Ovary (tissue), 9 donors: ENCODE results near the gene SPDYE2. TPM values are rescaled to one million over a fixed set of nuclear protein-coding genes. Genes with fewer than 3 reads are reported as not detected.
"Not testable (repeated sequence)": the region's sequence is repeated elsewhere in the genome, so short reads cannot be mapped to it uniquely, and the experiment has no call there.

Source experiments
- DNase-seq, 5 donors: peaks; one replicate each; pipeline ENCODE4 v3.0.0-alpha.2; 2019 to 2020
- H3K27ac ChIP-seq, 2 donors: fragments of 200-600 bp; one replicate each; pipeline versions ENCODE4 v1.5.1 to v1.8.0; 2019 to 2022
- H3K27me3 ChIP-seq: fragments of 200-600 bp; one replicate; pipeline ENCODE4 v1.8.0; 2022
- H3K36me3 ChIP-seq: fragments of 200-600 bp; sonication (generic); one replicate; pipeline ENCODE4 v1.5.1; 2019
- H3K4me1 ChIP-seq: one replicate; pipeline ENCODE4 v1.8.1; 2013; ENCODE audit warnings: mild to moderate bottlenecking, moderate library complexity; ENCODE audit not compliant: insufficient read depth
- H3K4me3 ChIP-seq: fragments of 200-600 bp; sonication (generic); one replicate; pipeline ENCODE4 v1.5.1; 2017
- H3K9me3 ChIP-seq, 2 donors: fragments of 200-600 bp in 1 of 2; sonication (generic) in 1 of 2; one replicate each; pipeline versions ENCODE4 v1.5.1 to v1.8.1; 2013 to 2019; ENCODE audit warnings: mild to moderate bottlenecking in 1 of 2, moderate library complexity in 1 of 2
- WGBS, 3 donors: extraction: QIAGEN DNeasy Blood & Tissue Kit in 1 of 3; methylation state at CpG; one replicate each; pipeline versions ENCODE4 v1.1.5 to v1.1.7; 2013 to 2017; 5-methylcytosine and 5-hydroxymethylcytosine counted together
- intact Hi-C, 4 donors: fragments of 100-400 bp; cut with DNase I; formaldehyde crosslinking; loops; one replicate each; pipeline versions ENCODE4 v1.11.0 to v1.15.1; 2022 to 2023
- polyA plus RNA-seq, 2 donors: library from polyadenylated mRNA; stranded (reverse); fragments of 200-250 nt in 1 of 2; fragments of 350-450 nt in 1 of 2; fragmentation: Illumina TruSeq in 1 of 2; extraction: RNeasy Lipid Tissue Mini Kit (QIAGEN cat#74804) in 1 of 2; gene quantifications; one replicate each; pipeline ENCODE4 v1.2.3, GENCODE V29; 2013 to 2014
- total RNA-seq, 7 donors: library from RNA; depleted of rRNA in 2 of 7; stranded (reverse); fragments of >200 nt in 2 of 7; fragmentation: NEBNext Ultra II Directional in 3 of 7; extraction: Animal tissue kit (Norgen Biotek cat#: 25700) in 3 of 7; gene quantifications; one replicate each; pipeline versions ENCODE4 v1.1.0 to v1.2.4, GENCODE V29; 2016 to 2023
- donor health status: DM: no; HTN: no; CAD: no; lungs with moderate emphysema.
- donor health status: DM: no; HTN: no; CAD: no.
- donor health status: Bipolar disorder and iron deficiency.
- donor health status: DM: yes; HTN: yes; CAD: no.
- donor health status: DM: no; HTN: no; CAD: no.
- donor health status: DM: yes; HTN: yes; CAD: no.

SPDYE2 gene
- total and polyA plus RNA-seq, 9 donors = 0.20 to 0.47 (median 0.43) TPM; not detected in 4

GRCh38 chr7:102610441-102610840 is 59.4 kb downstream of the SPDYE2 start:
- WGBS, 3 donors = 63 to 64% methylated on average over 3 to 4 of the region's 7 CpGs; no CpG with 5 or more reads in 1 of the 3 donors
- H3K4me1 ChIP-seq, intact Hi-C loops, H3K4me3 ChIP-seq, H3K36me3 ChIP-seq, H3K27me3 ChIP-seq, H3K27ac ChIP-seq, H3K9me3 ChIP-seq: not testable (repeated sequence)
- peak in 3 of 5 donors; percentile 9 to 57 (median 12) for DNase-seq

- H3K4me3 ChIP-seq, DNase-seq, H3K36me3 ChIP-seq, H3K27ac ChIP-seq, intact Hi-C loops, H3K4me1 ChIP-seq, H3K9me3 ChIP-seq, H3K27me3 ChIP-seq: not testable (repeated sequence)
- WGBS, 3 donors = no CpG with 5 or more reads among the region's 30 CpGs
Measured at GRCh38 chr7:102611013-102611674, 60.1 kb downstream of the SPDYE2 start.

GRCh38 chr7:102611675-102612325 is 60.8 kb downstream of the SPDYE2 start:
- H3K4me1 ChIP-seq, H3K27me3 ChIP-seq, H3K4me3 ChIP-seq, intact Hi-C loops, H3K36me3 ChIP-seq, H3K9me3 ChIP-seq: not testable (repeated sequence)
- WGBS, 3 donors = 0 to 8% (median 2%) methylated on average over 2 to 8 of the region's 10 CpGs
- H3K27ac ChIP-seq = peak overlapping the region in 1 of 2 donors; percentile 61
- peak; percentile 22 to 78 (median 63) for DNase-seq

Other genes starting within 250 kb of the SPDYE2 start
- not detected for gene SPDYE6, start 194.8 kb upstream of the SPDYE2 start, total RNA-seq
- gene SPDYE6, start 194.8 kb upstream of the SPDYE2 start, polyA plus RNA-seq = not detected
- gene PRKRIP1, start 154.9 kb upstream of the SPDYE2 start, total RNA-seq = 10 to 100 TPM; 17.4 to 28.8 (median 23.9) TPM
- gene PRKRIP1, start 154.9 kb upstream of the SPDYE2 start, polyA plus RNA-seq = 10 to 100 TPM; 23.4 to 26.9 TPM
- gene ORAI2, start 117.7 kb upstream of the SPDYE2 start, total RNA-seq = 10 to 100 TPM in 6 of 7 donors, 1 to 10 TPM in 1; 6.4 to 18.9 (median 16.3) TPM
- 10 to 100 TPM in 1 of 2 donors, 1 to 10 TPM in 1; 3.2 to 10.0 TPM for gene ORAI2, start 117.7 kb upstream of the SPDYE2 start, polyA plus RNA-seq
- gene ALKBH4, start 86.4 kb upstream of the SPDYE2 start, total RNA-seq = 10 to 100 TPM in 5 of 7 donors, 1 to 10 TPM in 2; 9.8 to 15.5 (median 12.2) TPM
- 10 to 100 TPM in 1 of 2 donors, 1 to 10 TPM in 1; 6.2 to 11.9 TPM for gene ALKBH4, start 86.4 kb upstream of the SPDYE2 start, polyA plus RNA-seq
- gene LRWD1, start 86.2 kb upstream of the SPDYE2 start, total RNA-seq = 10 to 100 TPM; 10.7 to 26.2 (median 14.6) TPM
- 10 to 100 TPM in 1 of 2 donors, 1 to 10 TPM in 1; 3.4 to 12.6 TPM for gene LRWD1, start 86.2 kb upstream of the SPDYE2 start, polyA plus RNA-seq
- 10 to 100 TPM; 17.7 to 48.0 (median 40.2) TPM for gene POLR2J, start 72.3 kb upstream of the SPDYE2 start, total RNA-seq
- 10 to 100 TPM; 41.9 to 77.1 TPM for gene POLR2J, start 72.3 kb upstream of the SPDYE2 start, polyA plus RNA-seq
- gene RASA4B, start 33.4 kb upstream of the SPDYE2 start, total RNA-seq = 10 to 100 TPM in 4 of 7 donors, 1 to 10 TPM in 3; 5.3 to 36.2 (median 12.6) TPM
- 10 to 100 TPM in 1 of 2 donors, 1 to 10 TPM in 1; 2.1 to 21.1 TPM for gene RASA4B, start 33.4 kb upstream of the SPDYE2 start, polyA plus RNA-seq
- gene UPK3BL2, start 7.5 kb upstream of the SPDYE2 start, total RNA-seq = 10 to 100 TPM in 4 of 7 donors, 1 to 10 TPM in 3; 3.4 to 16.7 (median 12.2) TPM
- gene UPK3BL2, start 7.5 kb upstream of the SPDYE2 start, polyA plus RNA-seq = 1 to 10 TPM in 1 of 2 donors, not detected in 1; 8.5 TPM
- gene POLR2J3, start 21.4 kb downstream of the SPDYE2 start, total RNA-seq = 10 to 100 TPM in 6 of 7 donors, 1 to 10 TPM in 1; 4.5 to 29.5 (median 18.0) TPM
- gene POLR2J3, start 21.4 kb downstream of the SPDYE2 start, polyA plus RNA-seq = 100 to 1,000 TPM in 1 of 2 donors, 10 to 100 TPM in 1; 95.6 to 209 TPM
- 10 to 100 TPM; 24.7 to 99.3 (median 51.2) TPM for gene RASA4, start 65.5 kb downstream of the SPDYE2 start, total RNA-seq
- 10 to 100 TPM; 10.1 to 58.1 TPM for gene RASA4, start 65.5 kb downstream of the SPDYE2 start, polyA plus RNA-seq
- gene UPK3BL1, start 91.6 kb downstream of the SPDYE2 start, total RNA-seq = 10 to 100 TPM in 6 of 7 donors, 1 to 10 TPM in 1; 7.3 to 52.7 (median 18.1) TPM
- 10 to 100 TPM in 1 of 2 donors, 1 to 10 TPM in 1; 8.3 to 44.1 TPM for gene UPK3BL1, start 91.6 kb downstream of the SPDYE2 start, polyA plus RNA-seq
- gene SPDYE2B, start 99.1 kb downstream of the SPDYE2 start, total RNA-seq = not detected
- gene SPDYE2B, start 99.1 kb downstream of the SPDYE2 start, polyA plus RNA-seq = not detected
- gene POLR2J2, start 120.4 kb downstream of the SPDYE2 start, total RNA-seq = 1 to 10 TPM in 6 of 7 donors, under 1 TPM in 1; 0.46 to 8.7 (median 5.7) TPM
- gene POLR2J2, start 120.4 kb downstream of the SPDYE2 start, polyA plus RNA-seq = 1 to 10 TPM; 2.0 to 3.1 TPM
- 10 to 100 TPM in 6 of 7 donors, 1 to 10 TPM in 1; 7.0 to 19.6 (median 13.5) TPM for gene FAM185A, start 197.8 kb downstream of the SPDYE2 start, total RNA-seq
- 1 to 10 TPM; 5.0 to 6.1 TPM for gene FAM185A, start 197.8 kb downstream of the SPDYE2 start, polyA plus RNA-seq